Measurements from ENCODE around the gene AFAP1. TPM values are rescaled to one million over a fixed set of nuclear protein-coding genes. Genes with fewer than 3 reads are reported as not detected.
"Not testable (repeated sequence)": the region's sequence is repeated elsewhere in the genome, so short reads cannot be mapped to it uniquely, and the experiment has no call there.

Gene AFAP1
- total RNA-seq, 2 experiments from 2014 or later: 18.1 to 18.7 TPM

GRCh38 chr4:7956934-7957656, 17.4 kb upstream of the AFAP1 start:
- CTCF ChIA-PET: no interaction called here

GRCh38 chr4:7956270-7956808, 16.7 kb upstream of the AFAP1 start:
- ChIA-PET CTCF (no interaction called here), POLR2A (no interaction called here)

More at GRCh38 chr4:7956934-7957656, 17.4 kb upstream of the AFAP1 start:
- POLR2A ChIA-PET: no interaction called here

GRCh38 chr4:7955393-7955792, 15.7 kb upstream of the AFAP1 start:
- ChIA-PET CTCF (no interaction called here), POLR2A (no interaction called here)

- CTCF ChIA-PET: interaction anchor here (0.6 kb wide), 1 partner anchor 839 kb away, joined by 4 read pairs; no protein-coding TSS in a partner anchor
- POLR2A ChIA-PET: interaction anchor here (0.7 kb wide), 1 partner anchor 27 kb away, joined by 6 read pairs; no protein-coding TSS in a partner anchor
Observed at GRCh38 chr4:7952615-7953014, 13.0 kb upstream of the AFAP1 start.

GRCh38 chr4:7950301-7951092, 10.8 kb upstream of the AFAP1 start:
- CTCF ChIA-PET: interaction anchor here (0.9 kb wide), 1 partner anchor 7 kb away, joined by 3 read pairs; no protein-coding TSS in a partner anchor
- POLR2A ChIA-PET: no interaction called here

- ChIA-PET CTCF (interaction anchor here (0.9 kb wide), 1 partner anchor 8 kb away, joined by 3 read pairs; no protein-coding TSS in a partner anchor), POLR2A (no interaction called here)
Observed at GRCh38 chr4:7949759-7950158, 10.1 kb upstream of the AFAP1 start.

- CTCF ChIA-PET: no interaction called here
- POLR2A ChIA-PET: no interaction called here
Observed at GRCh38 chr4:7947927-7948326, 8.3 kb upstream of the AFAP1 start.

GRCh38 chr4:7945709-7946380, 6.2 kb upstream of the AFAP1 start:
- POLR2A ChIA-PET: no interaction called here
- CTCF ChIA-PET: interaction anchor here (0.9 kb wide), 2 partner anchors 9 to 132 kb away, joined by 3 read pairs; no protein-coding TSS in a partner anchor

GRCh38 chr4:7944599-7945220, 5.0 kb upstream of the AFAP1 start:
- POLR2A ChIA-PET: no interaction called here
- CTCF ChIA-PET: interaction anchor here (0.7 kb wide), 1 partner anchor 86 kb away, joined by 3 read pairs; no protein-coding TSS in a partner anchor

- POLR2A ChIA-PET, CTCF ChIA-PET: not testable (repeated sequence)
Observed at GRCh38 chr4:7943688-7944087, 4.0 kb upstream of the AFAP1 start.

GRCh38 chr4:7943211-7943610, 3.5 kb upstream of the AFAP1 start:
- CTCF ChIA-PET: no interaction called here
- POLR2A ChIA-PET: no interaction called here

GRCh38 chr4:7941965-7942496, 2.4 kb upstream of the AFAP1 start:
- ChIA-PET POLR2A (no interaction called here), CTCF (no interaction called here)

- ChIA-PET CTCF (interaction anchor here (1.1 to 1.9 kb wide), 3 partner anchors 97 to 139 kb away, joined by 3 to 6 read pairs (median 3); no protein-coding TSS in a partner anchor), POLR2A (no interaction called here)
Observed at GRCh38 chr4:7941111-7941964, 1.7 kb upstream of the AFAP1 start.

GRCh38 chr4:7938609-7939376, 868 bp downstream of the AFAP1 start:
- ChIA-PET POLR2A (interaction anchor here (0.6 to 2.4 kb wide), 2 partner anchors 22 to 111 kb away, joined by 3 to 10 read pairs; no protein-coding TSS in a partner anchor), CTCF (interaction anchor here (0.6 to 1.6 kb wide), 8 partner anchors 25 to 135 kb away, joined by 3 to 6 read pairs (median 3); no protein-coding TSS in a partner anchor)

- ChIA-PET CTCF (interaction anchor here (0.7 to 2.1 kb wide), 5 partner anchors 25 to 134 kb away, joined by 3 to 6 read pairs (median 5); no protein-coding TSS in a partner anchor), POLR2A (interaction anchor here (0.6 to 2.4 kb wide), 3 partner anchors 9 to 111 kb away, joined by 3 to 10 read pairs (median 8); no protein-coding TSS in a partner anchor)
Observed at GRCh38 chr4:7938266-7938608, 1.4 kb downstream of the AFAP1 start.

- POLR2A ChIA-PET: no interaction called here
Observed at GRCh38 chr4:7937006-7937405, 2.7 kb downstream of the AFAP1 start.

More at GRCh38 chr4:7937006-7937405, 2.7 kb downstream of the AFAP1 start:
- CTCF ChIA-PET: interaction anchor here (0.7 to 2.1 kb wide), 4 partner anchors 9 to 45 kb away, joined by 3 to 5 read pairs (median 3); no protein-coding TSS in a partner anchor

Data from activated CD8-positive, alpha-beta memory T cell treated with anti-CD3 and anti-CD28 coated beads for 36 hours (primary cell).